ENCODE results near the gene NME4. TPM values are rescaled to one million over a fixed set of nuclear protein-coding genes. Genes with fewer than 3 reads are reported as not detected.

Gene NME4
- total RNA-seq, 1 experiment from 2014 or later, result 140 TPM

DNA sequence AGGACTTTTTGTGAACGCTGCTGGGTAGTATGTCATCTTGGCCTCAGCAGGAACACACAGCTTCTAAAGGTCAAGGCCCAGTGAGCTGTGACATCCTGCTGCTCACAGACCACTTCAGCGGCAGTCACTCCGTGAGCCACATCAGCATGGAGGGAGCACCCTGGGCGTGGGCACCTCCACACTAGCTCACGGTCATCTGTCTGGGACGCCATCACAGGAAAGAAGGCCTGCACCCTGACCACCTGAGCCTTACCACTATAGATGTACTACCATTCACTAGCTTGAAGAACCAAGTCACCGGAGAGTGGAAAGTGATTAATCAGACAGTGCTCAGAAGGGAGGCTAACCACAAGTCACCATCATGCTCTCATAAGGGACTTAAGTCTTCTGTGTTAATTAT, 47.8 kb upstream of the NME4 start:
- H3K27me3 Mint-ChIP-seq (ENCODE audit: insufficient read depth, unreplicated experiment), result no peaks in the 10 kb centered on the region
- no peak for DNase-seq
- H3K4me1 Mint-ChIP-seq (ENCODE audit: low read depth, unreplicated experiment), result no peaks in the 10 kb centered on the region
- TF ChIP-seq, protein P1, sequence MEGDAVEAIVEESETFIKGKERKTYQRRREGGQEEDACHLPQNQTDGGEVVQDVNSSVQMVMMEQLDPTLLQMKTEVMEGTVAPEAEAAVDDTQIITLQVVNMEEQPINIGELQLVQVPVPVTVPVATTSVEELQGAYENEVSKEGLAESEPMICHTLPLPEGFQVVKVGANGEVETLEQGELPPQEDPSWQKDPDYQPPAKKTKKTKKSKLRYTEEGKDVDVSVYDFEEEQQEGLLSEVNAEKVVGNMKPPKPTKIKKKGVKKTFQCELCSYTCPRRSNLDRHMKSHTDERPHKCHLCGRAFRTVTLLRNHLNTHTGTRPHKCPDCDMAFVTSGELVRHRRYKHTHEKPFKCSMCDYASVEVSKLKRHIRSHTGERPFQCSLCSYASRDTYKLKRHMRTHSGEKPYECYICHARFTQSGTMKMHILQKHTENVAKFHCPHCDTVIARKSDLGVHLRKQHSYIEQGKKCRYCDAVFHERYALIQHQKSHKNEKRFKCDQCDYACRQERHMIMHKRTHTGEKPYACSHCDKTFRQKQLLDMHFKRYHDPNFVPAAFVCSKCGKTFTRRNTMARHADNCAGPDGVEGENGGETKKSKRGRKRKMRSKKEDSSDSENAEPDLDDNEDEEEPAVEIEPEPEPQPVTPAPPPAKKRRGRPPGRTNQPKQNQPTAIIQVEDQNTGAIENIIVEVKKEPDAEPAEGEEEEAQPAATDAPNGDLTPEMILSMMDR (IDR thresholded peaks at IDR 0.05; ENCODE audit: insufficient read depth in 1 of 2, low read depth in 1 of 2, low read length in 1 of 2, severe bottlenecking in 1 of 2, unreplicated experiment in 1 of 2), result no peak
- BruUV-seq (replicated peaks), result no TSS peak
- no peak overlapping the region for H3K4me3 Mint-ChIP-seq (ENCODE audit: unreplicated experiment)
- ChIA-PET CTCF (no interaction called here), POLR2A (no interaction called here)
- H3K9me3 Mint-ChIP-seq (ENCODE audit: unreplicated experiment), result no peaks in the 10 kb centered on the region
- Histone ChIP-seq H3K36me3 (ENCODE audit: control insufficient read depth, insufficient read depth, low read length) (peaks cover 6% of the 10 kb centered on the region; the same call in 1 of the 2 replicates), H3K9me3 (no peaks in the 10 kb centered on the region), H3K4me1 (peaks cover 9% of the 10 kb centered on the region; the same call in 1 of the 2 replicates), H3K27me3 (replicated peaks; ENCODE audit: control insufficient read depth, insufficient read depth, low read length) (no peaks in the 10 kb centered on the region), H3K4me3 (ENCODE audit: low read depth, low read length) (no peak overlapping the region)
- no peak overlapping the region for H3K27ac Mint-ChIP-seq (ENCODE audit: unreplicated experiment)
- peaks cover 14% of the 10 kb centered on the region for H3K36me3 Mint-ChIP-seq (ENCODE audit: insufficient read depth, unreplicated experiment)
- intact Hi-C loops (cut with micrococcal nuclease; ENCODE audit: unreplicated experiment), result no loop called here

DNA sequence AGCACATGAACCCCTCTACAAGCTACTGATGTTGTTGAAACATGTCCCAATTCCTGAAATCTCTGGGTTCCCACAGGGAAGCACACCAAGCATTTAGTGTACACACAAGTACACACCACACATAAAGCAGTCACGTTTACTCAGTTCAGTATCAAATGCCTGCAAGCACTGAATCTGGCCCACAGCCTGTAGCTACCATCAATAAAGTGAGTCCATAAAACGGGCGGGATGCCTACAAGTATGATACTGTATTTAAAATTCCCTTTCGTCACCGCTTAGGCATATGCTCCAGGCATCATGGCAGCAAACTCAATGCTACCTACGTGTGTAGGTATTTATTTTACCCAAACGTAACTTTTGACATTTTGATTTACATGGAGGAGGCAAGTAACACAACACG, 46.8 kb upstream of the NME4 start:
- Mint-ChIP-seq H3K27me3 (ENCODE audit: insufficient read depth, unreplicated experiment) (no peaks in the 10 kb centered on the region), H3K36me3 (ENCODE audit: insufficient read depth, unreplicated experiment) (peaks cover 14% of the 10 kb centered on the region), H3K4me1 (ENCODE audit: low read depth, unreplicated experiment) (no peaks in the 10 kb centered on the region), H3K9me3 (ENCODE audit: unreplicated experiment) (no peaks in the 10 kb centered on the region), H3K4me3 (ENCODE audit: unreplicated experiment) (no peak overlapping the region), H3K27ac (ENCODE audit: unreplicated experiment) (no peak overlapping the region)
- Histone ChIP-seq H3K4me3 (ENCODE audit: low read depth, low read length) (no peak overlapping the region), H3K36me3 (ENCODE audit: control insufficient read depth, insufficient read depth, low read length) (peaks cover 2% of the 10 kb centered on the region; the same call in 1 of the 2 replicates), H3K4me1 (peaks cover 9% of the 10 kb centered on the region; the same call in 1 of the 2 replicates), H3K27me3 (replicated peaks; ENCODE audit: control insufficient read depth, insufficient read depth, low read length) (no peaks in the 10 kb centered on the region), H3K9me3 (no peaks in the 10 kb centered on the region)
- CTCF ChIA-PET, result no interaction called here
- intact Hi-C loops (cut with micrococcal nuclease; ENCODE audit: unreplicated experiment), result loop anchor here (5.0 kb wide), 1 partner anchor 123 kb away; the partner anchor contains the start of gene LUC7L
- no peak for DNase-seq
- TF ChIP-seq, protein P1 (IDR thresholded peaks at IDR 0.05; ENCODE audit: insufficient read depth in 1 of 2, low read depth in 1 of 2, low read length in 1 of 2, severe bottlenecking in 1 of 2, unreplicated experiment in 1 of 2), result no peak
- BruUV-seq (replicated peaks), result TSS peak; percentile 48
- POLR2A ChIA-PET, result no interaction called here

DNA sequence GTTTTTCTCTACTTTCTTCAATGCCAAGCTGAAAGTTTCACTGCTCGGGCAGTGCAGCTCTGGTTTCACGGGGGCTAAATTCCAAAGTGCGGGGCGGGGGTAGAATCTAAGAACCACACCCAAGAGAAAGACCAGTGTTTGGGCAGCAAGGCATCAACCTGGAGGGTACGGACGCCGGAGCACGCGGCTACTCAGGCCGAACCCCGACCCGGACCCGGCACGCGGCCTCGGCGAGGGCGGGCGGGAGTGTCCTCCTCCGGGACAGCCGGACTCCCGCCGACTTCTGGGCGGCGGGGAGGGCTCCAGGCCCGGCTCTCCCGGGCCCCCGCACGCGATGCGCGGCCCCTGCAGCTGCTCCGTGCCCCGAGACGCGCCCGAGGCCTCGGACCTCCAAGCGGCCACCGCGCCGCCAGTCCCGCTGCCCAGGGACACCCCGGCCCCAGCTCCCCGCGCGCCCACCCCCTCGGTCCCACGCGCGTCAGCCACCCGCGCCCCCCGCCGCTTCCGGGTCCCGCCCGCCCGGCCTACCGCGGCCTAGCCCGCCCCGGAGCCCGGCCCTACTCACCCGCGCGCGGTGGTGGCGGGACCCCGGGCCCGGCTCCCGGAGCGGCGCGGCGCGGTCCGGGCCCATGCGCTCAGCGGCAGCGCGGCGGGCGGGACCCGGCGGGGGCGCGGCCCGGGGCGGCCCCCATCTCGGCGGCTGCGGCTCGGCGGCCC, 45.0 kb upstream of the NME4 start:
- ChIA-PET POLR2A (interaction anchor here (0.6 to 2.1 kb wide), 8 partner anchors 10 to 1740 kb away, joined by 3 to 19 read pairs (median 4); partner anchors contain the start of gene LUC7L), CTCF (interaction anchor here (0.5 to 1.4 kb wide), 16 partner anchors 10 to 360 kb away, joined by 3 to 19 read pairs (median 5); partner anchors contain the start of gene MRPL28)
- Histone ChIP-seq H3K27me3 (replicated peaks; ENCODE audit: control insufficient read depth, insufficient read depth, low read length) (no peaks in the 10 kb centered on the region), H3K4me3 (ENCODE audit: low read depth, low read length) (peak overlapping the region; percentile 66), H3K9me3 (no peaks in the 10 kb centered on the region), H3K36me3 (ENCODE audit: control insufficient read depth, insufficient read depth, low read length) (peaks cover 1% of the 10 kb centered on the region; the same call in 1 of the 2 replicates), H3K4me1 (peaks cover 9% of the 10 kb centered on the region; the same call in 1 of the 2 replicates)
- TF ChIP-seq, protein P1 (IDR thresholded peaks at IDR 0.05; ENCODE audit: insufficient read depth in 1 of 2, low read depth in 1 of 2, low read length in 1 of 2, severe bottlenecking in 1 of 2, unreplicated experiment in 1 of 2), result no peak
- Mint-ChIP-seq H3K4me1 (ENCODE audit: low read depth, unreplicated experiment) (no peaks in the 10 kb centered on the region), H3K27ac (ENCODE audit: unreplicated experiment) (no peak overlapping the region), H3K36me3 (ENCODE audit: insufficient read depth, unreplicated experiment) (no peaks in the 10 kb centered on the region), H3K4me3 (ENCODE audit: unreplicated experiment) (peak overlapping the region; percentile 74), H3K9me3 (ENCODE audit: unreplicated experiment) (no peaks in the 10 kb centered on the region), H3K27me3 (ENCODE audit: insufficient read depth, unreplicated experiment) (no peaks in the 10 kb centered on the region)
- intact Hi-C loops (cut with micrococcal nuclease; ENCODE audit: unreplicated experiment), result loop anchor here (5.0 kb wide), 1 partner anchor 125 kb away; the partner anchor contains the start of gene LUC7L
- no TSS peak for BruUV-seq (replicated peaks)
- peak in 1 of 2 experiments; percentile 34 for DNase-seq

Data from Caco-2 (cell line).